ENCODE results near the gene DLGAP1. TPM values are rescaled to one million over a fixed set of nuclear protein-coding genes. Genes with fewer than 3 reads are reported as not detected.

Gene DLGAP1
- total RNA-seq, 1 donor from 2014 or later: 7.2 TPM

DNA sequence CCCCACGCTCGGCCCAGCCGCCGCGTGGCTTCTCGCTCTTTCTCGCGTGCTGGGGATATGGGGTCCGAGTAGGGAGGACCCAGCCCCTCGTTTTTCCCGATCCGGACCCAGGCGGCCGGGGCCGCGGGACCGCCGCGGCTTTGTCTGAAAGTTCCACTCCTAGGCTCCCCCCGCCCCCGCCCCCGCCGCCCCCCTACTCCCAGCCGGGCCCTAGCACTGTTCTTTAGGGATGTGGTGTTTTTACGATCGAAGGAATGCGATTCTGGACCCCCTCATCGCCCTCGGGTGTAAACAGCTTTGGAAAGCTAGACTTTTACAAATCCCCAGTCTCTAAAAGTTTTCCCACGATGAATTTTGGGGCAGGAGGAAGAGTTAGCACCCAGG lies 1004.3 kb downstream of the DLGAP1 start:
- no peak for DNase-seq (ENCODE audit: low read depth)

DNA sequence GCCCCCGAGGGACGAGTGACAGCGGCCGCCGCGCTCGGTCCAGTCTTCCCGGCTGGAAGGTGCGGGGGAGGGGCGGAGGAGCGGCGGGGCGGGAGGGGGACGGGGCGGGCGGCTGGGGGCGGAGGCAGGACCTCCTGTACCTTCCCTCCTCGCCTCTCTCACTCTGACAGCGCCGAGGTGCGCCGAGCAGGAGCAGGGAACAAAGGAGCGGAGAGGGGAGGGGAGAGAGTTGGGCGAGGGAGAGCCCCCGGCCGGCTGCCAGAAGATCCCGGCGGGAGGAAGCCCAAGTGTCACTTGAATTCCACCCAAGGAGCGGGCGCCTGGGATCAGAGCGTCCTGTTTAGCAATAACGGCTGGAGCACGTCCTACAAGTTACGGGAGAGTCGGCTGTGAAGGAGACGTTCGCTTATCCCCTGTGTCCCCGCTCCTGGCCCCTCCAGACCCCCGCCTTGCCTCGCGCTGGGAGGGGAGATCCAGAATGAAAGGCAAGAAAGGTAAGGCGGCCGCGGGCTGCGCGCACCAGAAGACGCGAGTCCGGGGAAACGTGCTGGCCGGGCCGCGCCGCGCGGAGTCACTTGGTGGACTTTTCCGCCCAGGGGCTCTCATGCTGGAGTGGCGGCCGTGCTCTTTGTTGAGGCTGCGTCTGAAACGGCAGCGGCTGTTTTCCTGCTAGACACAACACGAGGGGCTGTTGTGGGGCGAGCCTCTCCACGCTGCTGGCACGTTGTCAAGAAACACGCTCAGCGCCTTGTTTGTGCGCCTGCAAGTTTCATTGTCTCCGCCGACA lies 1004.9 kb downstream of the DLGAP1 start, which contains the start of gene TGIF1:
TSS of gene TGIF1 (plus strand) at position 161 of the 787 bp plus-strand sequence. CDS start at position 479, 318 bp downstream.
- DNase-seq (ENCODE audit: low read depth): no peak

DNA sequence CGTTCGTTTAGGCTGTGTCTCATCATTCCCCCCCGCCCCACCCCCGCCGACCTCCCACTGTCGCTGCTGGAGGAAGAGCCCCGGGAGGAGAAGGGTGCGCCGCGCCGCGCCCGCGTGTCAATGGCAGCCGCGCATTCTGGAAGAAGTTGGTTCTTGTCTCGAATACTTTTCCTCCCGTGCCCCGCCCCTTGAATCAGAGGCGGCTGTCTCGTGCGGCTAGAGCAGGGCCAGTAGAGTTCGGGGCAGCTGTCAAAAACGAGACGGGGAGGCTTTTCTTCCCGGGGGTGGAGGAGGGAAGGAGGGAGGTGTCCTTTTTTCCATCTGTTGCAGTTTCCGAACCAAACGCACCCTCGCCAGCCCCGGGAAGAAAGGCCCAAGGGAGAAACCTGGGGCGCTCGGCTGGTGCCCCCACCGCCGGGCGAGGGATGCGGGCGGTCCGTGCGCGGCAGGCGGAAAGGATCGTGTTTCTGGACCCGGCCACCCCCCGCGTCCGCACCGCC lies 1005.5 kb downstream of the DLGAP1 start:
- DNase-seq (ENCODE audit: low read depth): no peak

DNA sequence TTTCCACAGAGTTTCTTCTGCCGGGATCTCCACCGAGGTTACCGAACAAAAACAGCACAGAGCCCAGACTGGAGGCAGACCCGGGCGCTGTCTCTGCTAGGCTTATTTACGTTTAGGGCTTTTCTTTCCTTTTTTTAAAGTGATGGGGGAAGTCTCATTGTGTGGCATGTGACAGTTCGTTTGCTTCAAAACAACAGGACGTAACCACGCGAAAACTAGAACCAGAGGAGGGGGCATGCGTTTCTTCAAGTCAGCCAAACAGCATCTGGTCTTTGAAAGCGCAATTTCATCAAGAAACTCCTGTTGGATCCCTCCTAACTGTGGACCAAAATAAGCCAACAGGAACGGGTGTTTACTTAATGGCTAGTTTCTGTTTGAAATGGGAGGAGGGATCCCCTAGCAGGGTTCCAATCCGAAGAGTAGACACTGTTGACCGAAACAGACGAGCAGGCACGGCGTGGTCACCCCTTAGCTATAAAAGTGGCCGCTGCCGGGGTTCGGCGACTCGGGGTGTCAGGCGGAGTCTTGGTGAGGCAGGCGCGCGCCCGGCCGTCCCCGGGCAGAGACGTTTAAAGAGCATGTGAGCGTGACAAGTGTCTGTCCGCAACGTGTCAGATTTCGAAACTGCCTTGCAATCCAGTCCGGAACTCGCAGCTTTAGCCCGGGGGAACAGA lies 1006.1 kb downstream of the DLGAP1 start:
- DNase-seq (ENCODE audit: low read depth): peak; percentile 88

DNA sequence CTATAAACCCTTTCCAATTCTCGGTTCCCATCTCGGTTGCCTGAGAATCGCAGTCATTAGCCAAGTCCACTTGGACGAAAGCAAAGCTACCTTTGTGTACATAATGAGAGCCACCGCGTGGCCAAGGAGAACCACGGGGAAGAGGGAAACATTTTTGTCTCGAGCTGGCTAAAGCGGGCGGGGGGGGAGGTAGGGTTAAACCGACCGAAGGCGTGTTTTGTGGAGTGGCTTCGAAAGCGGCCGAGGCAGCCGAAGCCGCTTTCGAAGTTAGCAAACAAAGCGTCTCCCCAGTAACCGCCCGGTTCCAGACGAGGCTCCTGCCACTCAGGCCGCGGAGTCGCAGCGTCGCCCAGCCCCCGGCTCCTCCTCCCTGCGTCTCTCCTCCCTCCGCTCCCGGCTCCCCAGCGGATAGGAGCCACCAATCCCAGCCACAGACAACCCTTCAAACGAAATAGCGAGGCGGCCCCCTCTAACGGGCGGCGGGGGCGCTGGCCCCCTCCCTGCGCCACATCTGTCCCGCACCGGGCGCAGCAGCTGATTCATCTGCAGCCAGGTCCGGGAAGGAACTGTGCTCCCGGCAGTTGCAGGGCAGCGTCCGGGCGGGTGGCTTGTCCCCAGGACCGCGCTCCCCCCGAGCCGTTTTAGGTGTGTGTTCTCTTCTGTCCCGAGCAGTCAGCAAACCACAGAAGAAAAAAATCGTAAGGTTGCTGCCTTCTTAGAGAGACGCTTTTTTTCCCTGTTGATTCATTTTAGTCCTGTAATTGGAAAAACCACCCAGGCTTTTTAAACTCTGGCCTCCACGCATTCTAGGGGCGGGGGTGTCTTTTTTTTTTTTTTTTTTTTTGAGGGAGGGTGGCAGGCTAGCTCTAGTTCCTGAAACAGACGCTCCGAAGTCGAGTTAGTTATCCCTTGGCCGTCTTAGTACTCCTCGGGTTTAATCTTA lies 1006.9 kb downstream of the DLGAP1 start:
- peak; percentile 93 for DNase-seq (ENCODE audit: low read depth)

DNA sequence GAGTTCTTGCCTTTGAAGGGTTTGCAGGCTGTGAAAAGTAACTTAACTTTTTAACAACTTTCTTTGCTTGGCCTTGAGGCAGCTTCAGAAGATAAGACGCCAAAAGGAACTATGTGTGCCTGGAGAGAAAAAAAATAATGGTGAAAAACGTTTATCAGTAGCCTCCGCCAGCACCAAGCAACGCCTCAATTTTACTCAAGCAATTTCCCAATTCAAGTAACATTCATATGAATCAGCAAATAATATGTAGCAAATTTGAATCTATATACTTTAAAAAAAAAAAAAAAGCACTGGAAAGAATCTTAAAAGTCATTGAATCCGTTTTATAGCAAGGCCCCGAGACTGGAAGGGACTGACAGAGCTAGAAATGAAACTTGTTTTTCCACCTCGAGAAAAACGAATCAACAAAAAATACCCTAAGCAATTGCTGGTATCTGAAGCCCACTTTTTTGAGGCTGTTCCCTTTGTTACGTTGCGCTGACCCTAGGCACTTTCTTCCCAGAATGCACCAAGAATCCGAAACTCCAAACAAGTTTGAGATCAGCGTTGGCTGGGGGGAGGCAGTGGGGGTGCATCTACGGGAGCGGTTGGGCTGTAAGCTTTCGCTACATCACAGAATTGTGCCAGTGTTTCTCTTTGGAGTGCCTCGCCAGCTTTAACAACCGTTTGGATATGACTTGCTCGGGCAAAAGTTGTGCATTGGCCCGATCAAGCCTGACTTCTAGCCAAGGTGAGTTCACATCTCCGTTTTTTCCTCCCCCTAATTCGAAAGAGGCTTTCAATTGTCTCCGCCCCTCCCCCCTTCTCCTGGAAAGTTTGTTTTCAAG lies 1007.8 kb downstream of the DLGAP1 start:
- DNase-seq (ENCODE audit: low read depth): no peak

Measured in renal cortical epithelial cell (primary cell).